Fibroblast of mammary gland (primary cell): ENCODE measurements around the gene KPNA1.

ENCODE experiments used
- DNase-seq: peaks from one replicate; pipeline ENCODE4 v3.0.0-alpha.2; 2010; ENCODE audit warnings: low read depth
- H3K4me3 ChIP-seq: 2 replicates; pipeline ENCODE4 v1.5.1; 2011; ENCODE audit warnings: low read depth, mild to moderate bottlenecking, low read length, moderate library complexity; ENCODE audit not compliant: control insufficient read depth
- TF ChIP-seq, protein P1 (sequence below): conservative IDR thresholded peaks from 2 replicates; pipeline ENCODE4 v1.5.1; 2011; ENCODE audit warnings: low read depth, low read length, inconsistent platforms; ENCODE audit not compliant: control insufficient read depth, insufficient read depth

The KPNA1 gene

GRCh38 chr3:122466701-122467240, 48.0 kb downstream of the KPNA1 start:
- no peak for DNase-seq
- TF ChIP-seq, protein P1, sequence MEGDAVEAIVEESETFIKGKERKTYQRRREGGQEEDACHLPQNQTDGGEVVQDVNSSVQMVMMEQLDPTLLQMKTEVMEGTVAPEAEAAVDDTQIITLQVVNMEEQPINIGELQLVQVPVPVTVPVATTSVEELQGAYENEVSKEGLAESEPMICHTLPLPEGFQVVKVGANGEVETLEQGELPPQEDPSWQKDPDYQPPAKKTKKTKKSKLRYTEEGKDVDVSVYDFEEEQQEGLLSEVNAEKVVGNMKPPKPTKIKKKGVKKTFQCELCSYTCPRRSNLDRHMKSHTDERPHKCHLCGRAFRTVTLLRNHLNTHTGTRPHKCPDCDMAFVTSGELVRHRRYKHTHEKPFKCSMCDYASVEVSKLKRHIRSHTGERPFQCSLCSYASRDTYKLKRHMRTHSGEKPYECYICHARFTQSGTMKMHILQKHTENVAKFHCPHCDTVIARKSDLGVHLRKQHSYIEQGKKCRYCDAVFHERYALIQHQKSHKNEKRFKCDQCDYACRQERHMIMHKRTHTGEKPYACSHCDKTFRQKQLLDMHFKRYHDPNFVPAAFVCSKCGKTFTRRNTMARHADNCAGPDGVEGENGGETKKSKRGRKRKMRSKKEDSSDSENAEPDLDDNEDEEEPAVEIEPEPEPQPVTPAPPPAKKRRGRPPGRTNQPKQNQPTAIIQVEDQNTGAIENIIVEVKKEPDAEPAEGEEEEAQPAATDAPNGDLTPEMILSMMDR, result no peak
- no peak overlapping the region for H3K4me3 ChIP-seq

DNA sequence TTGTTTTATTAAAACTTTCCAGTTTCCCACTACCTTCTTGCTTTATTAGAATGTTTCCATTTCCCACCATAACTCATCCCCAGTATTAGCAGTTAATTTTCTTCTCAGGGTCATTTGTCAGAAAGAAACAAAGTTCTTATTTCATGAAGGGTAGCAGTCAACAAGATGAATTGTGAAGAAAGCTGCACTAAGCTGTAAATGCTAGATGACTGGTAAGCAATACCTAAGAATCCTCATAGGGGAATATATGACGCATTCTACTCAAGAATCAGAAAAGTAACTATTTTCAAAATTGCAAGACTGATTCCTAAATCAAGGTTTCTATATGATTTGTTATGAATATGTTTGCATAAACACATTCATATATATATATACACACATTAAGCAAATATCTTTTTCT, 50.1 kb downstream of the KPNA1 start:
- DNase-seq, result no peak
- TF ChIP-seq, protein P1, result no peak
- H3K4me3 ChIP-seq, result no peak overlapping the region

DNA sequence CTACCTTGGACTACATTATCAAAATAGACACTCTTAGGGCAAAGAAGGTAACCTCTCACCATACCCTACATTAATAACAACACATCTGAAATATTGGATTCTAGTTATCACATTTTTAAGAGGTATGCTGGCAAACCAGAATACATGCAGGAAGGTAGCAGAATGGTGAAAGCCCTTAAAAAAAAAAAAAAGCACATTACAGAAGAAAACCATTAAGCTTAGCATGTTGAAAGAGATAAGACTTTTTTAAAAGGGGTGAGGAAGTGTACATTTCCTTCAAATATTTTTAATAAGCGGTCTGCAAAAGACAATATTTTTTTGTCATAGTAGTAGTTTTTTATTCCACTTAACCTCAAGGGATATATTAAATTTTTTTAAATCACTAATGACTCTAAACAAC, 52.3 kb downstream of the KPNA1 start:
- TF ChIP-seq, protein P1, result no peak
- no peak overlapping the region for H3K4me3 ChIP-seq
- no peak for DNase-seq

- no peak overlapping the region for H3K4me3 ChIP-seq
- no peak for DNase-seq
- TF ChIP-seq, protein P1, result no peak
These were observed 52.9 kb downstream of the KPNA1 start for GRCh38 chr3:122461806-122462205.

GRCh38 chr3:122458992-122459391, 55.7 kb downstream of the KPNA1 start:
- DNase-seq, result peak; percentile 72

GRCh38 chr3:122457706-122458105, 57.0 kb downstream of the KPNA1 start:
- TF ChIP-seq, protein P1, result no peak

More at GRCh38 chr3:122458992-122459391, 55.7 kb downstream of the KPNA1 start:
- no peak overlapping the region for H3K4me3 ChIP-seq
- TF ChIP-seq, protein P1, result peak; percentile 65

GRCh38 chr3:122456074-122456473, 58.7 kb downstream of the KPNA1 start:
- TF ChIP-seq, protein P1, result no peak
- DNase-seq, result no peak
- no peak overlapping the region for H3K4me3 ChIP-seq

More at GRCh38 chr3:122457706-122458105, 57.0 kb downstream of the KPNA1 start:
- H3K4me3 ChIP-seq, result no peak overlapping the region
- no peak for DNase-seq
